ENCODE results near the gene PDIA3.

DNA sequence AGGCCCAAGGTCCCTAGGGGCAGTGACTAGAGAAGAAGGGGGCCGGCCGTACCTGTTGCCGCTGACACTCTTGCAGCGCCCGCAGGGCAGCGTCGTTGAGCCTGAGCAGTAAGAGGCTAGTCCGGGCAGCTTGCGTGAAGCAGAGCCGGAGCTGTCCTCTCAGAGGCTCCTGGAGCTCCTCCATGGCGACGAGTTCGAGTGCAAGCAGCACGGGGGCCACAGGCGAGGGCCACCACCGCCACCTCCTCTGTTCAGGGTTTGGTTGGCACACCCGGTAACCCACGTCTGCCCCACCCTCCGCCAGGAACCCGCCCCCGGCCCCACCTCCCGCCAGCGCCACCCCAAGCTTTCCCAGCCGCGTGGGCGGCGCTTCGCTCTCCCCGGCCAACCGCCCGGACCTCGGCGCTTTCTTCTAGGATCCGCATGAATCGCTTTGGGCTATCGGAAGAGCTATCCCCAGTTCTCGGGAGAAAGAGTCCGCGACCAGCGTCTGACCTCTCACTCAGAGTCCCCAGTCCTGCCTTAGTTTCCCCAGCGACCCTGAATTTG lies 30.6 kb downstream of the PDIA3 start, which contains the start of gene ELL3:
- TF ChIP-seq CTCF (IDR thresholded peaks at IDR 0.05; ENCODE audit: insufficient read depth, low read length, poor library complexity, severe bottlenecking) = no peak
- no peak for TF ChIP-seq EZH2phosphoT487 (conservative IDR thresholded peaks at IDR 0.05; ENCODE audit: low read length)
